HFFc6 (cell line): ENCODE measurements around the gene DHDH. TPM values are rescaled to one million over a fixed set of nuclear protein-coding genes. Genes with fewer than 3 reads are reported as not detected.

ENCODE experiments used
- DNase-seq: peaks from one replicate; pipeline ENCODE4 v3.0.0-alpha.2; 2018
- H3K27ac Mint-ChIP-seq: 2 replicates; pipeline ENCODE4 v1.8.0; 2020; ENCODE audit warnings: mild to moderate bottlenecking, mixed read lengths
- H3K27me3 Mint-ChIP-seq: 2 replicates; pipeline ENCODE4 v1.8.0; 2021; ENCODE audit warnings: mild to moderate bottlenecking, moderate library complexity, mixed read lengths; ENCODE audit not compliant: insufficient read depth
- H3K36me3 Mint-ChIP-seq: 2 replicates; pipeline ENCODE4 v1.8.0; 2021; ENCODE audit warnings: low read depth, mixed read lengths
- H3K4me1 Mint-ChIP-seq: 2 replicates; pipeline ENCODE4 v1.8.0; 2020; ENCODE audit warnings: low read depth, mixed read lengths
- H3K4me3 Mint-ChIP-seq: 2 replicates; pipeline ENCODE4 v1.8.0; 2020; ENCODE audit warnings: mild to moderate bottlenecking, moderate library complexity, mixed read lengths
- H3K9me3 Mint-ChIP-seq: 2 replicates; pipeline ENCODE4 v1.8.0; 2020; ENCODE audit warnings: mild to moderate bottlenecking, mixed read lengths
- CTCF ChIP-seq: fragments of 200-600 bp; sonication (generic); IDR thresholded peaks from 2 replicates; pipeline ENCODE4 v1.5.0; 2021; ENCODE audit warnings: antibody characterized with exemption, mild to moderate bottlenecking
- total RNA-seq, 6 experiments: library from RNA; stranded (reverse); fragmentation: NEBNext Ultra II Directional; extraction: Animal tissue kit (Norgen Biotek cat#: 25700); gene quantifications; 2 replicates in 1 of 6; 3 replicates in 5 of 6; pipeline ENCODE4 v1.2.3, GENCODE V29; 2021

DHDH gene
- total RNA-seq, 6 experiments from 2014 or later: not detected

- H3K9me3 Mint-ChIP-seq: peaks cover 14% of the 10 kb centered on the region
- peak overlapping the region; percentile 100 for H3K4me3 Mint-ChIP-seq
- DNase-seq: peak; percentile 16
- H3K36me3 Mint-ChIP-seq: peaks cover 55% of the 10 kb centered on the region
- H3K4me1 Mint-ChIP-seq: peaks cover 44% of the 10 kb centered on the region
- peak overlapping the region; percentile 99 for H3K27ac Mint-ChIP-seq
- H3K27me3 Mint-ChIP-seq: peaks cover 43% of the 10 kb centered on the region
- TF ChIP-seq CTCF: no peak
Measured at GRCh38 chr19:48968179-48968661, 34.7 kb downstream of the DHDH start.

GRCh38 chr19:48968813-48969218 is 35.3 kb downstream of the DHDH start:
- no peak for TF ChIP-seq CTCF
- no peak for DNase-seq
- peaks cover 56% of the 10 kb centered on the region for H3K36me3 Mint-ChIP-seq
- no peak overlapping the region for H3K27ac Mint-ChIP-seq
- H3K9me3 Mint-ChIP-seq: peaks cover 14% of the 10 kb centered on the region
- no peak overlapping the region for H3K4me3 Mint-ChIP-seq
- peaks cover 38% of the 10 kb centered on the region for H3K4me1 Mint-ChIP-seq
- H3K27me3 Mint-ChIP-seq: peaks cover 40% of the 10 kb centered on the region

GRCh38 chr19:48969276-48970138 is 36.0 kb downstream of the DHDH start:
- TF ChIP-seq CTCF: no peak
- H3K4me3 Mint-ChIP-seq: no peak overlapping the region
- H3K9me3 Mint-ChIP-seq: peaks cover 14% of the 10 kb centered on the region
- H3K27me3 Mint-ChIP-seq: peaks cover 33% of the 10 kb centered on the region
- peaks cover 31% of the 10 kb centered on the region for H3K4me1 Mint-ChIP-seq
- peaks cover 56% of the 10 kb centered on the region for H3K36me3 Mint-ChIP-seq
- peak overlapping the region; percentile 40; the same call in 1 of the 2 replicates for H3K27ac Mint-ChIP-seq
- DNase-seq: peak; percentile 18

- no peak overlapping the region for H3K4me3 Mint-ChIP-seq
- H3K27ac Mint-ChIP-seq: peak overlapping the region; percentile 40; the same call in 1 of the 2 replicates
- H3K27me3 Mint-ChIP-seq: peaks cover 28% of the 10 kb centered on the region
- peaks cover 26% of the 10 kb centered on the region for H3K4me1 Mint-ChIP-seq
- H3K9me3 Mint-ChIP-seq: peaks cover 12% of the 10 kb centered on the region
- peaks cover 56% of the 10 kb centered on the region for H3K36me3 Mint-ChIP-seq
- TF ChIP-seq CTCF: no peak
- DNase-seq: no peak
Measured at GRCh38 chr19:48970139-48970766, 36.8 kb downstream of the DHDH start.

- no peak overlapping the region for H3K27ac Mint-ChIP-seq
- peak; percentile 23 for DNase-seq
- TF ChIP-seq CTCF: peak; percentile 94
- H3K9me3 Mint-ChIP-seq: peaks cover 6% of the 10 kb centered on the region
- H3K36me3 Mint-ChIP-seq: peaks cover 49% of the 10 kb centered on the region
- H3K4me1 Mint-ChIP-seq: peaks cover 26% of the 10 kb centered on the region
- H3K27me3 Mint-ChIP-seq: peaks cover 21% of the 10 kb centered on the region
- H3K4me3 Mint-ChIP-seq: no peak overlapping the region
Measured at GRCh38 chr19:48970923-48971395, 37.5 kb downstream of the DHDH start.
